BE2C (cell line): Measurements from ENCODE around the gene RAB7A.

Experiments used
- DNase-seq: peaks from one replicate; pipeline ENCODE4 v3.0.0-alpha.2; 2020
- H3K27me3 ChIP-seq: fragments of 250-450 bp; sonication (Bioruptor Pico); 2 replicates; pipeline ENCODE4 v1.5.1; 2020; ENCODE audit warnings: mild to moderate bottlenecking
- H3K36me3 ChIP-seq: fragments of 250-450 bp; sonication (Bioruptor Pico); 2 replicates; pipeline ENCODE4 v1.5.1; 2020; ENCODE audit warnings: mild to moderate bottlenecking
- H3K4me1 ChIP-seq: fragments of 250-450 bp; sonication (Bioruptor Pico); 2 replicates; pipeline ENCODE4 v1.5.1; 2020
- H3K4me3 ChIP-seq: 2 replicates; pipeline ENCODE4 v1.5.1; 2011; ENCODE audit warnings: low read depth, low read length
- H3K9me3 ChIP-seq: fragments of 250-450 bp; sonication (Bioruptor Pico); 2 replicates; pipeline ENCODE4 v1.5.1; 2020
- CTCF ChIP-seq: IDR thresholded peaks from 2 replicates; pipeline ENCODE4 v1.5.1; 2012; ENCODE audit warnings: mild to moderate bottlenecking, low read depth, low read length

The RAB7A gene

GRCh38 chr3:128684986-128685726 lies 40.8 kb upstream of the RAB7A start:
- TF ChIP-seq CTCF = no peak
- no peak overlapping the region for H3K4me3 ChIP-seq
- H3K4me1 ChIP-seq = peaks cover 5% of the 10 kb centered on the region
- DNase-seq = no peak
- no peaks in the 10 kb centered on the region for H3K27me3 ChIP-seq
- H3K9me3 ChIP-seq = no peaks in the 10 kb centered on the region
- H3K36me3 ChIP-seq = no peaks in the 10 kb centered on the region

DNA sequence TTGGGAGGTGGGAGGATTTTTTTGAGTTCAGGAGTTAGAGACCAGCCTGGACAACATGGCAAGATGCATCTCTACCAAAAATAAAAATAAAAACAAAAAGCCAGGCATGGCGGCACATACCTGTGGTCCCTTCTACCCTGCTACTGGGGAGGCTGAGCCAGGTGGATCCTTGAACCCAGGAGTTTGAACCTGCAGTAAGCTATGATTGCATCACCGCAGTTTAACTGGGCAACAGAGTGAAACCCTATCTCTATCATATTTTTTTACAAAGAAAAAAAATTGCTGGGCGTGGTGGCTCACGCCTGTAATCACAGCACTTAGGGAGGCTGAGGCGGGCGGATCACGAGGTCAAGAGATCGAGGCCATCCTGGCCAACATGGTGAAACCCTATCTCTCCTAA lies 39.5 kb upstream of the RAB7A start:
- H3K27me3 ChIP-seq = no peaks in the 10 kb centered on the region
- peaks cover 4% of the 10 kb centered on the region for H3K4me1 ChIP-seq

DNA sequence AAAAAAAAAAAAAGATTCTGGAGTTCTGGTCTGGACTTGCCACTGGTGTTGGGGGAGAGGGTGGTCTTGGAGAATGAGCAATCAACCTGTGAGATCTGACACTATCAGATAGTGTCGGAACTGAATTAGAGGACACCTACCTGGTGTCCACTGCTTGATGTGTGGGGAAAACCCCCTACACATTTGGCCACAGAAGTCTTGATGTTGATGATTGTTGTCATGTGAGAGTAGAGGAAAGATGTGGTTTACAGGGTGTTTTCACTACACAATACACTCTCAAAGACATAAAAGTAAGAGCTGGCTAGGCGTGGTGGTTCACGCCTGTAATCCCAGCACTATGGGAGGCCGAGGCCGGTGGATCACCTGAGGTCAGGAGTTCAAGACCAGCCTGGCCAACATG lies 36.9 kb upstream of the RAB7A start:
- Histone ChIP-seq H3K4me3 (no peak overlapping the region), H3K36me3 (no peaks in the 10 kb centered on the region), H3K9me3 (no peaks in the 10 kb centered on the region), H3K27me3 (no peaks in the 10 kb centered on the region), H3K4me1 (peaks cover 10% of the 10 kb centered on the region; the same call in 1 of the 2 replicates)
- no peak for DNase-seq
- TF ChIP-seq CTCF = no peak

More for the DNA sequence above, 39.5 kb upstream of the RAB7A start:
- Histone ChIP-seq H3K36me3 (no peaks in the 10 kb centered on the region), H3K9me3 (no peaks in the 10 kb centered on the region), H3K4me3 (no peak overlapping the region)
- no peak for DNase-seq
- TF ChIP-seq CTCF = no peak

GRCh38 chr3:128693696-128694095 lies 32.3 kb upstream of the RAB7A start:
- H3K27me3 ChIP-seq = no peaks in the 10 kb centered on the region
- no peaks in the 10 kb centered on the region for H3K36me3 ChIP-seq
- H3K4me3 ChIP-seq = no peak overlapping the region
- H3K9me3 ChIP-seq = no peaks in the 10 kb centered on the region
- no peak for TF ChIP-seq CTCF
- DNase-seq = no peak
- peaks cover 10% of the 10 kb centered on the region; the same call in 1 of the 2 replicates for H3K4me1 ChIP-seq

GRCh38 chr3:128697341-128697740 lies 28.6 kb upstream of the RAB7A start:
- peaks cover 21% of the 10 kb centered on the region for H3K4me1 ChIP-seq
- H3K4me3 ChIP-seq = no peak overlapping the region
- no peaks in the 10 kb centered on the region for H3K36me3 ChIP-seq
- no peaks in the 10 kb centered on the region for H3K9me3 ChIP-seq
- no peak for TF ChIP-seq CTCF
- DNase-seq = no peak
- no peaks in the 10 kb centered on the region for H3K27me3 ChIP-seq

DNA sequence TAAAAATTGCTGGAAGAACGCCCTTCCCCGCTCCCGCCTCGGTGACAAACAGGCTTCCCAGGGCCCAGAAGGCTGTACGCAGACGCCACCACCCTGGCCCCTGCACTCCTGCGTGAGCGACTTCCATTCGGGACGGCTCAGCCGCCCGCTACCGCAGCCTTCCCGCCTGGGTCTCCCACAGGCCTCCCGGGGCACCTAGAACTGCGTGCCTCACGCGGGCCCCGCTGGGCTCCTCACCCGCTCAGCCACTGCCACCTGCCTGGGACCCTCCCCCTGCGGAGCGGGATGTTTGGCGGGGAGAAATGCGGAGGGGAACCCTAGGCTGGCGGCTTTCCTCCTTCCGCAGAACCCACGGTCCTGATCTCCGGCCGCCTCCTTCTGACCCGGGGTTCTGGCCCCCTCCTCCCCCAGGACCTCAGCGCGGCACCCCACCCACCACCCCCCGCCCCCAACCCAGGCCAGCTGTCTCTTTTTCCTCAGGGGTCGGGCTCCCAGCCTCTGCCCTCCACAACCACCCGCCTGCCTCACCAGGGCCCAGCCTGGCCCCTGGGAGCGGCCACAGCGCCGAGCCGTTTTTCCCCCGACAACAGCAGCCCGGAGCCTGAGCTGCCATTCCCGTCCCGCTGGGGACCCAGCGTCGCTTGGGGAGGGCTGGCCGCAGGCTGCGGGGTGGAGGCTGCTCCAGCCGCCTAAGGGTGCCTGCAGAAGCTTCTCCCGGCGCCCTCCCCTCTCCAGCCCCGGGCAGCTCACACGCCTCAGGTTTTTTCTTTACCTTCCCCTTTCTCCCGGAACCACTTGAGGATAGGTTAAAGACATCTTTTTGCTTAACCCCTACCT lies 27.6 kb upstream of the RAB7A start:
- TF ChIP-seq CTCF = no peak
- H3K9me3 ChIP-seq = no peaks in the 10 kb centered on the region
- no peak for DNase-seq
- H3K27me3 ChIP-seq = no peaks in the 10 kb centered on the region
- peaks cover 16% of the 10 kb centered on the region for H3K4me1 ChIP-seq
- no peak overlapping the region for H3K4me3 ChIP-seq
- no peaks in the 10 kb centered on the region for H3K36me3 ChIP-seq
